H9 (cell line): Measurements from ENCODE around the gene SNCB. TPM values are rescaled to one million over a fixed set of nuclear protein-coding genes. Genes with fewer than 3 reads are reported as not detected.

Experiments used
- DNase-seq: peaks from one replicate; pipeline ENCODE4 v3.0.0-alpha.2; 2017
- H2AFZ ChIP-seq: one replicate; pipeline ENCODE4 v1.6.1; 2013; ENCODE audit warnings: mild to moderate bottlenecking, low read length, control low read depth, moderate library complexity
- H2AK5ac ChIP-seq: 2 replicates; pipeline ENCODE4 v1.6.1; 2013; ENCODE audit warnings: low read length, control low read depth, mixed read lengths; ENCODE audit not compliant: insufficient read length
- H2BK120ac ChIP-seq: one replicate; pipeline ENCODE4 v1.6.1; 2013; ENCODE audit warnings: low read depth, mild to moderate bottlenecking, low read length, control low read depth, inconsistent platforms; ENCODE audit not compliant: poor library complexity, severe bottlenecking
- H2BK12ac ChIP-seq: 2 replicates; pipeline ENCODE4 v1.6.1; 2013; ENCODE audit warnings: low read length, control low read depth, mixed read lengths, low read depth; ENCODE audit not compliant: insufficient read length
- H2BK15ac ChIP-seq: 2 replicates; pipeline ENCODE4 v1.6.1; 2013; ENCODE audit warnings: low read depth, low read length, control low read depth
- H2BK20ac ChIP-seq: one replicate; pipeline ENCODE4 v1.6.1; 2013; ENCODE audit warnings: low read depth, mild to moderate bottlenecking, low read length, control low read depth, inconsistent platforms; ENCODE audit not compliant: poor library complexity, severe bottlenecking
- H2BK5ac ChIP-seq: 2 replicates; pipeline ENCODE4 v1.6.1; 2013; ENCODE audit warnings: low read length, control low read depth, mixed read lengths; ENCODE audit not compliant: insufficient read length
- H3K14ac ChIP-seq: 2 replicates; pipeline ENCODE4 v1.6.1; 2013; ENCODE audit warnings: low read length, control low read depth; ENCODE audit not compliant: insufficient read depth
- H3K18ac ChIP-seq: 2 replicates; pipeline ENCODE4 v1.6.1; 2013; ENCODE audit warnings: low read depth, mild to moderate bottlenecking, mixed read lengths, low read length, control low read depth; ENCODE audit not compliant: insufficient read length
- H3K23ac ChIP-seq: 2 replicates; pipeline ENCODE4 v1.6.1; 2013; ENCODE audit warnings: low read length, control low read depth, mixed read lengths, low read depth; ENCODE audit not compliant: insufficient read length
- H3K23me2 ChIP-seq: 2 replicates; pipeline ENCODE4 v1.6.1; 2013; ENCODE audit warnings: low read depth, mild to moderate bottlenecking, mixed read lengths, low read length, control low read depth; ENCODE audit not compliant: insufficient read length, poor library complexity, severe bottlenecking
- H3K27ac ChIP-seq: 2 replicates; pipeline ENCODE4 v1.5.1; 2013; ENCODE audit warnings: low read length, control low read depth, mixed read lengths, low read depth; ENCODE audit not compliant: insufficient read length
- H3K27me3 ChIP-seq: 2 replicates; pipeline ENCODE4 v1.6.1; 2013; ENCODE audit warnings: low read length, control low read depth, inconsistent platforms; ENCODE audit not compliant: insufficient read depth
- H3K4ac ChIP-seq: 2 replicates; pipeline ENCODE4 v1.6.1; 2013; ENCODE audit warnings: low read depth, mild to moderate bottlenecking, control low read depth, inconsistent platforms, low read length, moderate library complexity
- H3K4me1 ChIP-seq: 2 replicates; pipeline ENCODE4 v1.6.1; 2013; ENCODE audit warnings: low read length, control low read depth, inconsistent platforms; ENCODE audit not compliant: insufficient read depth
- H3K4me2 ChIP-seq: 2 replicates; pipeline ENCODE4 v1.6.1; 2013; ENCODE audit warnings: low read length, control low read depth, mixed read lengths; ENCODE audit not compliant: insufficient read length, insufficient read depth
- H3K56ac ChIP-seq: 2 replicates; pipeline ENCODE4 v1.6.1; 2013; ENCODE audit warnings: low read depth, mild to moderate bottlenecking, mixed read lengths, low read length, control low read depth; ENCODE audit not compliant: insufficient read length
- H3K79me1 ChIP-seq: 2 replicates; pipeline ENCODE4 v1.6.1; 2013; ENCODE audit warnings: low read depth, mild to moderate bottlenecking, moderate library complexity, low read length, control low read depth, inconsistent platforms; ENCODE audit not compliant: insufficient read depth, poor library complexity, severe bottlenecking
- H3K79me2 ChIP-seq: 2 replicates; pipeline ENCODE4 v1.6.1; 2013; ENCODE audit warnings: low read length, control low read depth, inconsistent platforms; ENCODE audit not compliant: insufficient read depth
- H3K9ac ChIP-seq: 2 replicates; pipeline ENCODE4 v1.6.1; 2013; ENCODE audit warnings: low read length, control low read depth, mixed read lengths; ENCODE audit not compliant: insufficient read length; ENCODE audit errors: extremely low read depth
- H3K9me3 ChIP-seq: one replicate; pipeline ENCODE4 v1.6.1; 2013; ENCODE audit warnings: low read depth, low read length, inconsistent platforms; ENCODE audit not compliant: control insufficient read depth
- H3T11ph ChIP-seq: one replicate; pipeline ENCODE4 v1.6.1; 2013; ENCODE audit warnings: mild to moderate bottlenecking, low read length, control low read depth, inconsistent platforms
- H4K20me1 ChIP-seq: one replicate; pipeline ENCODE4 v1.6.1; 2013; ENCODE audit not compliant: control insufficient read depth, insufficient read length, insufficient read depth
- H4K5ac ChIP-seq: 2 replicates; pipeline ENCODE4 v1.6.1; 2013; ENCODE audit warnings: low read depth, mild to moderate bottlenecking, mixed read lengths, low read length, control low read depth; ENCODE audit not compliant: insufficient read length
- H4K8ac ChIP-seq: replicated peaks from 2 replicates; pipeline ENCODE4 v1.6.1; 2013; ENCODE audit warnings: low read length, control low read depth, mixed read lengths, low read depth; ENCODE audit not compliant: insufficient read length
- H4K91ac ChIP-seq: 2 replicates; pipeline ENCODE4 v1.6.1; 2013; ENCODE audit warnings: low read depth, mild to moderate bottlenecking, moderate library complexity, mixed read lengths, low read length, control low read depth; ENCODE audit not compliant: insufficient read length
- H3K27ac Mint-ChIP-seq, 3 experiments: 2 replicates in 2 of 3; 3 replicates in 1 of 3; pipeline ENCODE4 v1.8.0; 2020 to 2021; ENCODE audit warnings: mixed read lengths in 3 of 3, mild to moderate bottlenecking in 1 of 3, moderate library complexity in 1 of 3
- H3K27me3 Mint-ChIP-seq: 2 replicates; pipeline ENCODE4 v1.8.0; 2021; ENCODE audit warnings: low read depth, mild to moderate bottlenecking, moderate library complexity, mixed read lengths
- H3K36me3 Mint-ChIP-seq, 3 experiments: 2 replicates in 2 of 3; 3 replicates in 1 of 3; pipeline ENCODE4 v1.8.0; 2020 to 2021; ENCODE audit warnings: low read depth in 3 of 3, mixed read lengths in 3 of 3; ENCODE audit not compliant: insufficient read depth in 1 of 3
- H3K4me1 Mint-ChIP-seq, 2 experiments: 2 replicates each; pipeline ENCODE4 v1.8.0; 2020; ENCODE audit warnings: mixed read lengths in 2 of 2
- H3K4me3 Mint-ChIP-seq, 2 experiments: 2 replicates in 1 of 2; 3 replicates in 1 of 2; pipeline ENCODE4 v1.8.0; 2020 to 2021; ENCODE audit warnings: mild to moderate bottlenecking in 2 of 2, mixed read lengths in 2 of 2, moderate library complexity in 1 of 2
- H3K9me3 Mint-ChIP-seq, 2 experiments: 2 replicates in 1 of 2; 3 replicates in 1 of 2; pipeline ENCODE4 v1.8.0; 2020; ENCODE audit warnings: mild to moderate bottlenecking in 2 of 2, mixed read lengths in 2 of 2, moderate library complexity in 1 of 2
- CTCF ChIP-seq: fragments of 200-600 bp; sonication (generic); conservative IDR thresholded peaks from 3 replicates; pipeline ENCODE4 v1.8.0; 2021; ENCODE audit warnings: antibody characterized with exemption, mild to moderate bottlenecking
- WGBS: extraction: QIAGEN DNeasy Blood & Tissue Kit; methylation state at CpG from one replicate; pipeline ENCODE4 v1.1.7; 2013; ENCODE audit warnings: missing lambda C conversion rate, low lambda C conversion rate, mixed read lengths; ENCODE audit not compliant: insufficient read length; ENCODE audit errors: extremely low coverage; 5-methylcytosine and 5-hydroxymethylcytosine counted together
- total RNA-seq: library from RNA; stranded (reverse); gene quantifications from 2 replicates; pipeline ENCODE4 v1.2.1, GENCODE V29; 2021

The SNCB gene
- total RNA-seq, 1 experiment from 2014 or later, result 3.5 TPM

GRCh38 chr5:176636426-176636825, 6.1 kb upstream of the SNCB start:
- peaks cover 46% of the 10 kb centered on the region for H3K27me3 Mint-ChIP-seq
- Histone ChIP-seq H3K4me1 (no peaks in the 10 kb centered on the region; the same call in 1 of the 2 replicates), H3K79me1 (no peaks in the 10 kb centered on the region), H3K27me3 (peaks cover 2% of the 10 kb centered on the region; the same call in 1 of the 2 replicates), H3K56ac (no peak overlapping the region), H2BK15ac (no peak overlapping the region), H2AK5ac (no peak overlapping the region), H3K9ac (no peak overlapping the region), H3K79me2 (no peaks in the 10 kb centered on the region), H4K5ac (no peak overlapping the region), H3K14ac (no peak overlapping the region), H4K91ac (no peak overlapping the region), H2BK5ac (no peak overlapping the region), H2BK20ac (no peak overlapping the region), H3K9me3 (no peaks in the 10 kb centered on the region), H2BK120ac (no peak overlapping the region), H2AFZ (no peak overlapping the region), H4K20me1 (no peaks in the 10 kb centered on the region), H3T11ph (no peak overlapping the region), H2BK12ac (no peak overlapping the region), H3K23me2 (no peaks in the 10 kb centered on the region), H3K18ac (no peak overlapping the region), H3K4ac (no peak overlapping the region), H3K27ac (no peak overlapping the region), H3K4me2 (no peak overlapping the region), H4K8ac (no peak overlapping the region), H3K23ac (no peak overlapping the region)
- H3K4me3 Mint-ChIP-seq, result no peak overlapping the region
- H3K9me3 Mint-ChIP-seq, result peaks cover 0 to 10% of the 10 kb centered on the region in 2 experiments; a peak in 3 of 5 replicates
- H3K36me3 Mint-ChIP-seq, result peaks cover 0 to 6% (median 2%) of the 10 kb centered on the region in 3 experiments; a peak in 4 of 7 replicates
- no peak for DNase-seq
- H3K4me1 Mint-ChIP-seq, result peaks cover 38 to 47% of the 10 kb centered on the region in 2 experiments
- no peak for TF ChIP-seq CTCF
- H3K27ac Mint-ChIP-seq, result peak overlapping the region in 1 of 3 experiments; percentile 16; a peak in 1 of 7 replicates
- no CpG with 5 or more reads among the region's 9 CpGs for WGBS
